Cardiac fibroblast (primary cell): ENCODE data around the gene DBNL.

Experiments
- DNase-seq, 2 donors: peaks; one replicate each; pipeline versions ENCODE4 v3.0.0 to v3.0.0-alpha.2; 2010; ENCODE audit warnings: low read depth in 2 of 2
- H3K4me3 ChIP-seq, 2 donors: replicated peaks in 1 of 2; 1 replicate in 1 of 2; 2 replicates in 1 of 2; pipeline ENCODE4 v1.5.1; 2011; ENCODE audit warnings: low read depth in 2 of 2, low read length in 2 of 2, mild to moderate bottlenecking in 2 of 2, moderate library complexity in 1 of 2
- TF ChIP-seq, protein P1 (sequence below): IDR thresholded peaks from one replicate; pipeline ENCODE4 v1.5.1; 2011; ENCODE audit warnings: low read depth, mild to moderate bottlenecking, low read length, inconsistent platforms

Gene DBNL

DNA sequence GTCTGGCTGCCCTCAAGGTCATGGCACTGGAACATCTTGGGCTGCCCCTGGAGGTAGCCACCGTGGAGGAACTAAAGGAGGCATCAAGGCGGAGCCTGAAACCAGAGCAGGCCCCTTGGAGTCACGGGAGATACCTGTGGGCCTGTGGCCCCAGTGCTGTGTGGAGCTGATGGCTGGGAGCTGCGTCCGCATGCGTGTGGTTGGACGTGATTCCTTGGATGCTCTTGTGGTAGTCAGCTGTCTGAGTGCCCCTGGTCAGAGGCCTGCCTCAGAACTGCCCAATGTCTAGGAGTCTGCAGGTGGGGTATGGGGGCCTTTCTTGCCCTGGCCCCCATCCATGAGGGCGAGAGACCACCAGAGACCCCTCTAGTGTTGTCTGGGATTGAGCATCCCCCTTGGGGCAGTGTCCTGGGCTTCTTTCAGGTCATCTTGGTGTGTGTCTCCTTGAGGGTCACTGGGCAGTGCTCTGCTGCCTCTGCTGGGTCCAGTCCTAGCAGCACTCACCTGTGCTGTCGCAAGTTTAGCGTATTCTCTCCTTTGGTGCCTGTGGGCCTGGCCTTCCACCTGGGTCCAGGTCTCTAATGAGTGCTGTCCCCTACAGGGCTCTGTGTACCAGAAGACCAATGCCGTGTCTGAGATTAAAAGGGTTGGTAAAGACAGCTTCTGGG lies 12.8 kb downstream of the DBNL start:
- no peak overlapping the region for H3K4me3 ChIP-seq
- TF ChIP-seq, protein P1, sequence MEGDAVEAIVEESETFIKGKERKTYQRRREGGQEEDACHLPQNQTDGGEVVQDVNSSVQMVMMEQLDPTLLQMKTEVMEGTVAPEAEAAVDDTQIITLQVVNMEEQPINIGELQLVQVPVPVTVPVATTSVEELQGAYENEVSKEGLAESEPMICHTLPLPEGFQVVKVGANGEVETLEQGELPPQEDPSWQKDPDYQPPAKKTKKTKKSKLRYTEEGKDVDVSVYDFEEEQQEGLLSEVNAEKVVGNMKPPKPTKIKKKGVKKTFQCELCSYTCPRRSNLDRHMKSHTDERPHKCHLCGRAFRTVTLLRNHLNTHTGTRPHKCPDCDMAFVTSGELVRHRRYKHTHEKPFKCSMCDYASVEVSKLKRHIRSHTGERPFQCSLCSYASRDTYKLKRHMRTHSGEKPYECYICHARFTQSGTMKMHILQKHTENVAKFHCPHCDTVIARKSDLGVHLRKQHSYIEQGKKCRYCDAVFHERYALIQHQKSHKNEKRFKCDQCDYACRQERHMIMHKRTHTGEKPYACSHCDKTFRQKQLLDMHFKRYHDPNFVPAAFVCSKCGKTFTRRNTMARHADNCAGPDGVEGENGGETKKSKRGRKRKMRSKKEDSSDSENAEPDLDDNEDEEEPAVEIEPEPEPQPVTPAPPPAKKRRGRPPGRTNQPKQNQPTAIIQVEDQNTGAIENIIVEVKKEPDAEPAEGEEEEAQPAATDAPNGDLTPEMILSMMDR, result no peak
- DNase-seq, result no peak

DNA sequence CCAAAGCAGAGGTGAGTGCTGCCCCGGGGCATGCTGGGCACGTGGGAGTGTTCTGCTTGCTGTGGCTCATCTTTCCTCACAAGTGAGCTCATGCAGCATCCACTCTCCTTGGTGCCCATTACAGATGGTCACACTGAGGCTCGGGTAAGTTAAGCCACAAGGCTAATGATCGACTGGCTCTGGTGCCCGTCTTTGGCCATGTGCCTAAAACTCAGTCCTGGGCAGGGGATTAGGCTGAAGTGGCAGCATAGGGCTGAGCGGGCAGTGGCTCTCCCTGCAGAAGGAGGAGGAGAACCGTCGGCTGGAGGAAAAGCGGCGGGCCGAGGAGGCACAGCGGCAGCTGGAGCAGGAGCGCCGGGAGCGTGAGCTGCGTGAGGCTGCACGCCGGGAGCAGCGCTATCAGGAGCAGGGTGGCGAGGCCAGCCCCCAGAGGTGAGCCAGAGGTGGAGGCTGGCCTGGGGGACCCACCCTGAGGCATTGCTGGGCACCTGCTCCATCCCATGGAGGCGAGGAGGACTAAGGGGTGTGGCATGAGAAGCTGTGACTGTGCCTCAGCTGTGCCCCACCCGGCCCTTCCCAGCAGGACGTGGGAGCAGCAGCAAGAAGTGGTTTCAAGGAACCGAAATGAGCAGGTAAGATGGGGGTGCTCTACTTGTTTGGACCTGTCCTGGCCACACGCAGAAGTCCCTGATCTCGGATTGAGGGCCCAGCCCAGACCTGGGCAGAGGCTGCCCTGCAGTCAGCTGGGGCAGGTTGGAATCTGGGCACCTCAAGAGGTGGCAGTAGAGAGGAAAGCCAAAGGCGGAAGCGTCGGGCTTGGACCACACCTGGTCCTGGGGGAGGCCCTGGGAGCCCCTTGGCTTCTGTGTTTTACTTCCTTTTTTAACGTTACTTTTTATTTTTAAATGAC lies 13.6 kb downstream of the DBNL start:
- no peak overlapping the region for H3K4me3 ChIP-seq
- TF ChIP-seq, protein P1, result no peak
- no peak for DNase-seq

DNA sequence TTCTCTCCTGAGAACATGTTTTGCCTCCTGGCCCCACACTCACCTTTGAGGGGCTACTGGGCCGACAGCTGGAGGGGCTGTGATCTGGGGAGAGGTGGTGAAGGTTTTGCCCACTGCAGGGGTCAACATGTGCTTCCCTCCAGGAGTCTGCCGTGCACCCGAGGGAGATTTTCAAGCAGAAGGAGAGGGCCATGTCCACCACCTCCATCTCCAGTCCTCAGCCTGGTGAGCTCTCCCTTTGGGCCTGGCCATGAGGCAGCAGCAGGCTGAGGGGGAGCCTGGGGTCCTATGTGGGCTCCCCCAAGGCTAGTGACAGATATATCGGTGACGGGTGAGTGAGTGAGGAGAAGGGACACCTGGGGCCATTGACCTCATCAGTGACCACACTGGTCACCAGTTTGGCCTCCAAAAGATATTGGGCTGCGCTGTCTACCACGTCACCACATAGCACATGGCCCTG lies 14.3 kb downstream of the DBNL start:
- no peak for DNase-seq
- no peak overlapping the region for H3K4me3 ChIP-seq
- TF ChIP-seq, protein P1, result no peak

DNA sequence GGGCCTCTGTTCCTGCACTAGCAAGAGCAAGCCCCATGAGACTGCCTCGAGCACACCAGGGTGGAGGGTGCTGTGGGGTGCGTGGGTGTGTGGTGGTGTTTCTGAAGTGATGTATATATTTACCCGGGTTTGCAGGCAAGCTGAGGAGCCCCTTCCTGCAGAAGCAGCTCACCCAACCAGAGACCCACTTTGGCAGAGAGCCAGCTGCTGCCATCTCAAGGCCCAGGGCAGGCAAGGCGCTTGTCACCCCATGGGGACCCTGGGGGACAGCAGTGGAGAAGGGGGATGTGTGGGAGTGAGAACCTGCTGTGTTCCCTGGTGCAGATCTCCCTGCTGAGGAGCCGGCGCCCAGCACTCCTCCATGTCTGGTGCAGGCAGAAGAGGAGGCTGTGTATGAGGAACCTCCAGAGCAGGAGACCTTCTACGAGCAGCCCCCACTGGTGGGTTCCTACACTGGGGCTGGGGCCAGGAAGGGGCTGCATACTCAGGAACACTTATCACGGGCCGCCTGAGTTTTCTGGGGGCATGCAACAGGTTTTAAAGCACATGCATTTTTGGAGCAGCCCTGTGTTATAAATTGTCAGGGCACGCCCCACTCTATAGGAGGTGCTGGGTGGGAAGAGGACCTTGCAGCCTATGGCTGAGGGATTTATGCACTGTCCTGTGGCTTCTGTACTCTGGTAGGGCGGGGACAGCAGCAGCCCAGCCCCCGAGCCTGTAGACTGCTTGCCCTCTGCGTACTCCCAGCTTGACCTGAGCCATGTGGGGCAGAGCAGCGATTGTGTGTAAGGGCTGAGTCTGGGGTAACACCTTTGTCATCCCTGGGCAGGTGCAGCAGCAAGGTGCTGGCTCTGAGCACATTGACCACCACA lies 15.0 kb downstream of the DBNL start:
- DNase-seq, result no peak
- no peak overlapping the region for H3K4me3 ChIP-seq
- TF ChIP-seq, protein P1, result no peak

DNA sequence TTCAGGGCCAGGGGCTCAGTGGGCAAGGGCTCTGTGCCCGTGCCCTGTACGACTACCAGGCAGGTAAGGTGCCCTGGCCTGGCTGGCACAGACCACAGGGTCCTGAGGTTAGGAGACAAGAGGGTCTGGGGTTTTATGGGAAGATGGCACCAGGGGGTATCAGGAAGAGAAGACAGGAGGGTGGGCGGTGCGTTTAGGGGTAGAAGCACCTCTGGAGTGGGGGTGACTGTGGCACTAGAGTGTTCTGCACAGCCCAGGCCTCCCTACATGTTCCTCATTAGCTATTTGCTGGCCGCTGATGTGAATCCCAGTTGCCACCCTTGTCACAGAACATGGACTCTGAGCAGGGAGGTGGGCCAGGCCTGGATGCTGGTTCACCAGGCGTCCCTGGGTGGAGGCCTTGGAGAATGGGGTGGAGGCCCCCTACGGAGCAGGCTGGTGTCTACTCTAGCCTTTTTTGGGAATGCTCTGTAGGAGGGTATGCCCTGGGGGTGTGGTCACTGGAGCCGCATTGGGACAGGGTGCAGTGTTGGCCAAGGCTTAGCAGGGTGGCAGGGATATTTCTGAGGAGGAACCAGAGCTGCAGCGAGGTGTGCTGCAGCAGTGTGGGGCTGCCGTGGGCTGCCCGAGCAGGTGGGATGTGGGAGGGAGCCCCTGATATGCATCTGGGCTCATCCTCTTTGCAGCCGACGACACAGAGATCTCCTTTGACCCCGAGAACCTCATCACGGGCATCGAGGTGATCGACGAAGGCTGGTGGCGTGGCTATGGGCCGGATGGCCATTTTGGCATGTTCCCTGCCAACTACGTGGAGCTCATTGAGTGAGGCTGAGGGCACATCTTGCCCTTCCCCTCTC lies 15.8 kb downstream of the DBNL start:
- no peak overlapping the region for H3K4me3 ChIP-seq
- TF ChIP-seq, protein P1, result no peak
- DNase-seq, result no peak
